Cerebellar cortex (tissue), 1 donor: ENCODE measurements around the gene CDH8.
"Not testable (repeated sequence)": the region's sequence is repeated elsewhere in the genome, so short reads cannot be mapped to it uniquely, and the experiment has no call there.

ENCODE experiments used
- DNase-seq: peaks from one replicate; pipeline ENCODE4 v3.0.0-alpha.2; 2015; ENCODE audit warnings: low spot score

Gene CDH8

GRCh38 chr16:61862221-61863155 is 173.8 kb downstream of the CDH8 start:
- no peak for DNase-seq

GRCh38 chr16:61858988-61859387 is 177.2 kb downstream of the CDH8 start:
- DNase-seq = no peak

- DNase-seq = no peak
Measured at GRCh38 chr16:61842666-61843065, 193.6 kb downstream of the CDH8 start.

GRCh38 chr16:61836804-61837393 is 199.3 kb downstream of the CDH8 start:
- no peak for DNase-seq

GRCh38 chr16:61834082-61834481 is 202.2 kb downstream of the CDH8 start:
- DNase-seq = no peak

GRCh38 chr16:61831351-61831917 is 204.8 kb downstream of the CDH8 start:
- no peak for DNase-seq

GRCh38 chr16:61829631-61830030 is 206.6 kb downstream of the CDH8 start:
- no peak for DNase-seq

- no peak for DNase-seq
Measured at GRCh38 chr16:61823326-61823725, 212.9 kb downstream of the CDH8 start.

GRCh38 chr16:61820820-61821219 is 215.4 kb downstream of the CDH8 start:
- no peak for DNase-seq

- no peak for DNase-seq
Measured at GRCh38 chr16:61820398-61820797, 215.8 kb downstream of the CDH8 start.

- DNase-seq = no peak
Measured at GRCh38 chr16:61818850-61819249, 217.4 kb downstream of the CDH8 start.

- no peak for DNase-seq
Measured at GRCh38 chr16:61817583-61818278, 218.5 kb downstream of the CDH8 start.

- no peak for DNase-seq
Measured at GRCh38 chr16:61814726-61815347, 221.4 kb downstream of the CDH8 start.

- DNase-seq = no peak
Measured at GRCh38 chr16:61813339-61813738, 222.9 kb downstream of the CDH8 start.

GRCh38 chr16:61812251-61812650 is 224.0 kb downstream of the CDH8 start:
- no peak for DNase-seq

GRCh38 chr16:61807551-61807950 is 228.7 kb downstream of the CDH8 start:
- no peak for DNase-seq

- DNase-seq = not testable (repeated sequence)
Measured at GRCh38 chr16:61801217-61801616, 235.0 kb downstream of the CDH8 start.

GRCh38 chr16:61798741-61799140 is 237.5 kb downstream of the CDH8 start:
- DNase-seq = no peak

GRCh38 chr16:61797961-61798507 is 238.2 kb downstream of the CDH8 start:
- DNase-seq = no peak

GRCh38 chr16:61797296-61797795 is 238.9 kb downstream of the CDH8 start:
- no peak for DNase-seq

- DNase-seq = no peak
Measured at GRCh38 chr16:61792194-61792909, 243.9 kb downstream of the CDH8 start.
